Keratinocyte (primary cell): Measurements from ENCODE around the gene BMPER.

Source experiments
- EZH2 ChIP-seq: IDR thresholded peaks from one replicate; pipeline ENCODE4 v1.6.1; 2012; ENCODE audit warnings: inconsistent platforms, mild to moderate bottlenecking, low read length, moderate library complexity
- TF ChIP-seq, protein P1 (sequence below), 3 experiments: IDR thresholded peaks in 1 of 3; conservative IDR thresholded peaks in 1 of 3; optimal IDR thresholded peaks in 1 of 3; 2 replicates in 2 of 3; 3 replicates in 1 of 3; pipeline versions ENCODE3 to v1.5.1; 2011; ENCODE audit warnings: low read length in 3 of 3, mild to moderate bottlenecking in 3 of 3, moderate library complexity in 2 of 3, control low read depth in 1 of 3, inconsistent platforms in 1 of 3; ENCODE audit not compliant: insufficient read depth in 2 of 3; ENCODE audit errors: extremely low read depth in 1 of 3

DNA sequence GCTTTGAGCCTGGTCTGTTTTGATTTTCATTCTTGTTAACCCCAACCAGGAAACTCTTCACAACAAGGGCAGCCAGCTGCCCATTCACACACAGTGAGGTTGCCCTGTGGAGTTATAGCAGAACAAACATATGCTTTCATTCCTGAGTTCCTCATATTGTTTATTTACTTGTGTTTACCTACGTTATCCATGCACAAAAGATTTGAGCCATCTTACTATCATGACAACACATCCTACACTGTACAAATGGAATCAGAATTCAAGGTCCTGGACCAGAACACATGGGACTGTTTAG lies 21.7 kb upstream of the BMPER start:
- TF ChIP-seq, protein P1, sequence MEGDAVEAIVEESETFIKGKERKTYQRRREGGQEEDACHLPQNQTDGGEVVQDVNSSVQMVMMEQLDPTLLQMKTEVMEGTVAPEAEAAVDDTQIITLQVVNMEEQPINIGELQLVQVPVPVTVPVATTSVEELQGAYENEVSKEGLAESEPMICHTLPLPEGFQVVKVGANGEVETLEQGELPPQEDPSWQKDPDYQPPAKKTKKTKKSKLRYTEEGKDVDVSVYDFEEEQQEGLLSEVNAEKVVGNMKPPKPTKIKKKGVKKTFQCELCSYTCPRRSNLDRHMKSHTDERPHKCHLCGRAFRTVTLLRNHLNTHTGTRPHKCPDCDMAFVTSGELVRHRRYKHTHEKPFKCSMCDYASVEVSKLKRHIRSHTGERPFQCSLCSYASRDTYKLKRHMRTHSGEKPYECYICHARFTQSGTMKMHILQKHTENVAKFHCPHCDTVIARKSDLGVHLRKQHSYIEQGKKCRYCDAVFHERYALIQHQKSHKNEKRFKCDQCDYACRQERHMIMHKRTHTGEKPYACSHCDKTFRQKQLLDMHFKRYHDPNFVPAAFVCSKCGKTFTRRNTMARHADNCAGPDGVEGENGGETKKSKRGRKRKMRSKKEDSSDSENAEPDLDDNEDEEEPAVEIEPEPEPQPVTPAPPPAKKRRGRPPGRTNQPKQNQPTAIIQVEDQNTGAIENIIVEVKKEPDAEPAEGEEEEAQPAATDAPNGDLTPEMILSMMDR (optimal IDR thresholded peaks at IDR 0.05 in 1 of 3, IDR thresholded peaks at IDR 0.05 in 1 of 3, conservative IDR thresholded peaks at IDR 0.05 in 1 of 3; ENCODE audit: extremely low read depth in 1 of 3, insufficient read depth in 2 of 3, low read length in 3 of 3): no peak
- TF ChIP-seq EZH2: no peak
